ENCODE data around the gene GTPBP10. TPM values are rescaled to one million over a fixed set of nuclear protein-coding genes. Genes with fewer than 3 reads are reported as not detected.

Gene GTPBP10
- total and polyA plus RNA-seq, 9 of the 15 experiments (the other 6 are each of a cell fraction or from before 2014, with no cell fraction given): 34.6 to 89.8 (median 76.4) TPM

DNA sequence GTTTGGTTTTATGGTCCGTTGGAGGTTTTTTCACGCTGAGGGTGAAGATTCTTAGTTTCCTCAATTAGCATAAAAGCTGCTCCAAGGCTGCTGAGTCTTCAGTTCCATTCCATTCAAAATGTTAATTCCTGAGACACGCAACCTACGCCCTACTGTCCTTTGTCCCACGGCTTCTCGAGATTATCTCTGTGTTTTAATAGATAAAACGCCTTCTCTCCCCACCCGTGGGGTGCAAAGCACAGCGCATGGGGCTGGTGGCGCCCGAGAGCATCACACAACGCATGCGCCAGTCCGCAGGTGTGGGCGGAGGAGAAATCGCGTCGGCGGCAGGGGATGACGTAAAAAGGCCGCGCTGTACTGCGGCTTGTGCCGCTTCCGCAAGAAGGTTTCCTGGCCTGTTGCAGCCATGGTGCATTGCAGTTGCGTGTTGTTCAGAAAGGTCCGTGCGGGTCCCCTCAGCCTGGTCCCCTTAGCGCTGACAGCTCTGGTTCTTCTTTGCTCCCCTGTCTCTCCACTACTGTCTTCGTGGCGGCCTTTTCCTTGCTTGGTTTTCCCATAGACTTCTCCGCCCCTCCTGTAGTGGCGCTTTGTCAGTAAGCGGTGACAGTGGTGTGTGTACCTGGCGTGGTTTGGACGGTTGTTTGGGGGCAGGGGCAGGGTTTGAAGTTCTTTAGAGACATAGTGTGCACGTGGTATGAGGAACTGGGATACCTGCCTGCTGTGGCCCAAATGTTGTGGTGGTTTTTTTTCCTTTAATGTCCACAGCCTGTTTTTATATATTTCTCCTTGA, at the start of gene GTPBP10 (continued):
- peak; percentile 58 for TF ChIP-seq CCNT2 (IDR thresholded peaks at IDR 0.05; ENCODE audit: borderline replicate concordance, extremely low read depth, insufficient read length, low read depth, low read length)
- no peak for TF ChIP-seq ZNF445 (CRISPR knock-in tag; IDR thresholded peaks at IDR 0.05; ENCODE audit: low read depth)
- no peak for TF ChIP-seq ZNF778 (CRISPR knock-in tag; IDR thresholded peaks at IDR 0.05)
- TF ChIP-seq ARID4B (CRISPR knock-in tag; IDR thresholded peaks at IDR 0.05): peak; percentile 84
- peak; percentile 71 for TF ChIP-seq ETV5 (CRISPR knock-in tag; IDR thresholded peaks at IDR 0.05; ENCODE audit: low read depth)
- no peak for TF ChIP-seq BRF2 (IDR thresholded peaks at IDR 0.05; ENCODE audit: borderline replicate concordance, insufficient read depth, insufficient read length)
- 0 out of 2 replicates have a peak, but pooled peaks have one; percentile 2 for TF ChIP-seq NFE2 (IDR thresholded peaks at IDR 0.05; ENCODE audit: low read depth)
- no peak for TF ChIP-seq TCF3 (CRISPR knock-in tag; IDR thresholded peaks at IDR 0.05)
- TF ChIP-seq, protein P1, sequence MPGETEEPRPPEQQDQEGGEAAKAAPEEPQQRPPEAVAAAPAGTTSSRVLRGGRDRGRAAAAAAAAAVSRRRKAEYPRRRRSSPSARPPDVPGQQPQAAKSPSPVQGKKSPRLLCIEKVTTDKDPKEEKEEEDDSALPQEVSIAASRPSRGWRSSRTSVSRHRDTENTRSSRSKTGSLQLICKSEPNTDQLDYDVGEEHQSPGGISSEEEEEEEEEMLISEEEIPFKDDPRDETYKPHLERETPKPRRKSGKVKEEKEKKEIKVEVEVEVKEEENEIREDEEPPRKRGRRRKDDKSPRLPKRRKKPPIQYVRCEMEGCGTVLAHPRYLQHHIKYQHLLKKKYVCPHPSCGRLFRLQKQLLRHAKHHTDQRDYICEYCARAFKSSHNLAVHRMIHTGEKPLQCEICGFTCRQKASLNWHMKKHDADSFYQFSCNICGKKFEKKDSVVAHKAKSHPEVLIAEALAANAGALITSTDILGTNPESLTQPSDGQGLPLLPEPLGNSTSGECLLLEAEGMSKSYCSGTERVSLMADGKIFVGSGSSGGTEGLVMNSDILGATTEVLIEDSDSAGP (CRISPR knock-in tag; IDR thresholded peaks at IDR 0.05): peak; percentile 75
- TF ChIP-seq RBM14 (IDR thresholded peaks at IDR 0.05; ENCODE audit: borderline replicate concordance, insufficient read depth, low read depth, low read length): no peak
- TF ChIP-seq, protein P2, sequence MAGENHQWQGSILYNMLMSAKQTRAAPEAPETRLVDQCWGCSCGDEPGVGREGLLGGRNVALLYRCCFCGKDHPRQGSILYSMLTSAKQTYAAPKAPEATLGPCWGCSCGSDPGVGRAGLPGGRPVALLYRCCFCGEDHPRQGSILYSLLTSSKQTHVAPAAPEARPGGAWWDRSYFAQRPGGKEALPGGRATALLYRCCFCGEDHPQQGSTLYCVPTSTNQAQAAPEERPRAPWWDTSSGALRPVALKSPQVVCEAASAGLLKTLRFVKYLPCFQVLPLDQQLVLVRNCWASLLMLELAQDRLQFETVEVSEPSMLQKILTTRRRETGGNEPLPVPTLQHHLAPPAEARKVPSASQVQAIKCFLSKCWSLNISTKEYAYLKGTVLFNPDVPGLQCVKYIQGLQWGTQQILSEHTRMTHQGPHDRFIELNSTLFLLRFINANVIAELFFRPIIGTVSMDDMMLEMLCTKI (IDR thresholded peaks at IDR 0.05; ENCODE audit: partially characterized antibody): no peak
- no peak for TF ChIP-seq CBX3 (IDR thresholded peaks at IDR 0.05; ENCODE audit: borderline replicate concordance in 1 of 2, low read length in 2 of 2)
- TF ChIP-seq FOXJ3 (CRISPR knock-in tag; IDR thresholded peaks at IDR 0.05): no peak
- no peak for TF ChIP-seq ZNF696 (CRISPR knock-in tag; conservative IDR thresholded peaks at IDR 0.05)
- 0 out of 2 replicates have a peak, but pooled peaks have one; percentile 42 for TF ChIP-seq NR1H2 (CRISPR knock-in tag; IDR thresholded peaks at IDR 0.05)
- TF ChIP-seq BCOR (IDR thresholded peaks at IDR 0.05): peak; percentile 61
- TF ChIP-seq ZNF766 (CRISPR knock-in tag; conservative IDR thresholded peaks at IDR 0.05): 0 out of 2 replicates have a peak, but pooled peaks have one; percentile 54
